H1 (cell line): ENCODE data around the gene BTBD16.

Experiments
- CTCF ChIP-seq, 3 experiments: IDR thresholded peaks; 1 replicate in 2 of 3; 2 replicates in 1 of 3; pipeline versions ENCODE4 v1.5.1 to v1.6.1; 2011; ENCODE audit warnings: low read length in 3 of 3, mild to moderate bottlenecking in 3 of 3, inconsistent platforms in 2 of 3, low read depth in 1 of 3, moderate library complexity in 1 of 3; ENCODE audit not compliant: insufficient read depth in 1 of 3; ENCODE audit errors: control extremely low read depth in 1 of 3
- EZH2 ChIP-seq: fragments of 200-600 bp; sonication (generic); IDR thresholded peaks from 2 replicates; pipeline ENCODE4 v1.7.1; 2012; ENCODE audit warnings: low read depth, mild to moderate bottlenecking, moderate library complexity, low read length, inconsistent platforms; ENCODE audit not compliant: severe bottlenecking
- GABPA ChIP-seq: IDR thresholded peaks from 2 replicates; pipeline ENCODE4 v1.6.1; 2011; ENCODE audit warnings: mild to moderate bottlenecking, low read length, moderate library complexity, borderline replicate concordance; ENCODE audit not compliant: insufficient read depth
- TF ChIP-seq, protein P1 (sequence below): IDR thresholded peaks from 2 replicates; pipeline ENCODE4 v1.6.1; 2011; ENCODE audit warnings: low read length, improper control_type of control experiment

DNA sequence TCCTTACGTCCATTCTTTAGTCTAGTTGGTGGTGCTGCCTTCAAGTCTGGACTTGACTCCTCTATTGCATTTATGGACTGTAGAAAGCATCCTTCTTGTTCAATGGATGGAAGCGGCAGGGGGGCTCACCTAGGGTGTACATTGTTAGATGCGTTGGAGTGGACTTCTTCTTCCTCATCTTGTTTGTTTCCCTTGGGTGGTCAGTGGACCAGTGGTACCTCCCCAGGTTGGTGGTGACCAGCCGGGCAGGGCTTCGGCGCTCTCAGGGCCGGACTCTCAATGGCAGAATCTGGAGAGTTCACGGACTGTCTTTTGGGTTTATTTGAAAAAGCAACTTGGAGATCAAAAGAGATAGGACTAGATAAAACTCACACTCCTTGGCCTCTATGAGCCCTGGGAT is 6.2 kb upstream of the BTBD16 start:
- no peak for TF ChIP-seq CTCF (IDR thresholded peaks at IDR 0.05; ENCODE audit: control extremely low read depth in 1 of 3, insufficient read depth in 1 of 3, low read depth in 1 of 3, low read length in 3 of 3)
- no peak for TF ChIP-seq EZH2
- TF ChIP-seq, protein P1, sequence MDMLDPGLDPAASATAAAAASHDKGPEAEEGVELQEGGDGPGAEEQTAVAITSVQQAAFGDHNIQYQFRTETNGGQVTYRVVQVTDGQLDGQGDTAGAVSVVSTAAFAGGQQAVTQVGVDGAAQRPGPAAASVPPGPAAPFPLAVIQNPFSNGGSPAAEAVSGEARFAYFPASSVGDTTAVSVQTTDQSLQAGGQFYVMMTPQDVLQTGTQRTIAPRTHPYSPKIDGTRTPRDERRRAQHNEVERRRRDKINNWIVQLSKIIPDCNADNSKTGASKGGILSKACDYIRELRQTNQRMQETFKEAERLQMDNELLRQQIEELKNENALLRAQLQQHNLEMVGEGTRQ, result no peak
- TF ChIP-seq GABPA, result no peak
